ENCODE results near the gene ZNF789. TPM values are rescaled to one million over a fixed set of nuclear protein-coding genes. Genes with fewer than 3 reads are reported as not detected.
A peak's percentile ranks its signal among the peaks of the same experiment; 100 is the strongest.

The ZNF789 gene
- total and polyA plus RNA-seq, 9 of the 15 experiments (the other 6 are each of a cell fraction or from before 2014, with no cell fraction given), result 6.1 to 57.0 (median 24.8) TPM

GRCh38 chr7:99525713-99526440, 53.2 kb downstream of the ZNF789 start (continued):
- TF ChIP-seq, protein P1, sequence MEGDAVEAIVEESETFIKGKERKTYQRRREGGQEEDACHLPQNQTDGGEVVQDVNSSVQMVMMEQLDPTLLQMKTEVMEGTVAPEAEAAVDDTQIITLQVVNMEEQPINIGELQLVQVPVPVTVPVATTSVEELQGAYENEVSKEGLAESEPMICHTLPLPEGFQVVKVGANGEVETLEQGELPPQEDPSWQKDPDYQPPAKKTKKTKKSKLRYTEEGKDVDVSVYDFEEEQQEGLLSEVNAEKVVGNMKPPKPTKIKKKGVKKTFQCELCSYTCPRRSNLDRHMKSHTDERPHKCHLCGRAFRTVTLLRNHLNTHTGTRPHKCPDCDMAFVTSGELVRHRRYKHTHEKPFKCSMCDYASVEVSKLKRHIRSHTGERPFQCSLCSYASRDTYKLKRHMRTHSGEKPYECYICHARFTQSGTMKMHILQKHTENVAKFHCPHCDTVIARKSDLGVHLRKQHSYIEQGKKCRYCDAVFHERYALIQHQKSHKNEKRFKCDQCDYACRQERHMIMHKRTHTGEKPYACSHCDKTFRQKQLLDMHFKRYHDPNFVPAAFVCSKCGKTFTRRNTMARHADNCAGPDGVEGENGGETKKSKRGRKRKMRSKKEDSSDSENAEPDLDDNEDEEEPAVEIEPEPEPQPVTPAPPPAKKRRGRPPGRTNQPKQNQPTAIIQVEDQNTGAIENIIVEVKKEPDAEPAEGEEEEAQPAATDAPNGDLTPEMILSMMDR (IDR thresholded peaks at IDR 0.05 in 2 of 3, conservative IDR thresholded peaks at IDR 0.05 in 1 of 3; ENCODE audit: insufficient read depth in 2 of 3, low read depth in 1 of 3, low read length in 3 of 3), result peak; percentile 48 to 64 (median 53)
- TF ChIP-seq RAD21 (CRISPR knock-in tag; conservative IDR thresholded peaks at IDR 0.05 in 1 of 2, IDR thresholded peaks at IDR 0.05 in 1 of 2), result peak in 1 of 2 experiments; percentile 50; a peak in 2 of 4 replicates

GRCh38 chr7:99531354-99531765, 58.7 kb downstream of the ZNF789 start:
- POLR2A ChIA-PET, result interaction anchor here (0.6 kb wide), 1 partner anchor 14 kb away, joined by 3 read pairs; no protein-coding TSS in a partner anchor
- FAIRE-seq, result no peak
- TF ChIP-seq ZNF184 (CRISPR knock-in tag; IDR thresholded peaks at IDR 0.05), result no peak
- no peak for TF ChIP-seq THAP12 (CRISPR knock-in tag; IDR thresholded peaks at IDR 0.05)
- no peak for TF ChIP-seq ZBTB5 (IDR thresholded peaks at IDR 0.05)

More at GRCh38 chr7:99531354-99531765, 58.7 kb downstream of the ZNF789 start:
- no peak for ATAC-seq
- Histone ChIP-seq H3K4me1 (replicated peaks in 1 of 2; ENCODE audit: control insufficient read depth in 2 of 2, insufficient read depth in 2 of 2, low read length in 2 of 2) (no peaks in the 10 kb centered on the region), H3K9me1 (ENCODE audit: control insufficient read depth, insufficient read depth, low read length) (no peaks in the 10 kb centered on the region), H3K9ac (ENCODE audit: insufficient read depth in 1 of 2, low read depth in 2 of 2, low read length in 2 of 2) (no peak overlapping the region), H3K79me2 (ENCODE audit: control insufficient read depth, insufficient read depth, low read length) (no peaks in the 10 kb centered on the region), H3K27ac (ENCODE audit: extremely low read depth, low read depth, low read length) (no peak overlapping the region), H4K20me1 (replicated peaks; ENCODE audit: control insufficient read depth, insufficient read depth, low read length) (no peaks in the 10 kb centered on the region), H2AFZ (ENCODE audit: low read depth, low read length) (no peak overlapping the region), H3K4me3 (no peak overlapping the region), H3K36me3 (ENCODE audit: control insufficient read depth, insufficient read depth, low read length) (peaks cover 61% of the 10 kb centered on the region), H3K4me2 (ENCODE audit: insufficient read depth, low read length) (no peak overlapping the region), H3K9me3 (replicated peaks; ENCODE audit: control insufficient read depth, insufficient read depth, low read depth, low read length) (peaks cover 40% of the 10 kb centered on the region), H3K27me3 (ENCODE audit: control insufficient read depth in 2 of 2, insufficient read depth in 2 of 2, low read length in 2 of 2) (no peaks in the 10 kb centered on the region)
- CTCF ChIA-PET (ENCODE audit: low intra/inter-chr PET ratio), result no interaction called here
- WGBS (ENCODE audit: insufficient coverage, low coverage, missing lambda C conversion rate), result over 99% methylated on average over 12 of the region's 12 CpGs
- in situ Hi-C loops (cut with MboI), result no loop called here
- DNase-seq (ENCODE audit: extremely low read depth in 1 of 4, low spot score in 3 of 4), result no peak
- intact Hi-C loops (cut with micrococcal nuclease), result no loop called here
- BruUV-seq (replicated peaks), result no TSS peak

Measured in K562 (cell line).